HepG2 (cell line): ENCODE data around the gene LDHAL6B. TPM values are rescaled to one million over a fixed set of nuclear protein-coding genes. Genes with fewer than 3 reads are reported as not detected.
A peak's percentile ranks its signal among the peaks of the same experiment; 100 is the strongest.

ENCODE experiments used
- DR1 ChIP-seq: sonication (generic); formaldehyde crosslinking; IDR thresholded peaks from 2 replicates; pipeline ENCODE4 v1.8.0; 2021; ENCODE audit warnings: mild to moderate bottlenecking, missing genetic modification reagents, inconsistent platforms
- EHMT2 ChIP-seq: fragments of 200-600 bp; sonication (generic); IDR thresholded peaks from 2 replicates; pipeline ENCODE4 v1.7.0; 2017; ENCODE audit warnings: antibody characterized with exemption, low read depth, low read length, borderline replicate concordance
- ELK4 ChIP-seq: sonication (generic); formaldehyde crosslinking; IDR thresholded peaks from 2 replicates; pipeline ENCODE4 v1.9.0; 2021; ENCODE audit warnings: missing genetic modification reagents, borderline replicate concordance
- FOXK1 ChIP-seq: sonication (generic); formaldehyde crosslinking; IDR thresholded peaks from 2 replicates; pipeline ENCODE4 v1.4.0; 2020; ENCODE audit warnings: low read depth, missing genetic modification reagents, borderline replicate concordance
- FOXK2 ChIP-seq: fragments of 450-650 bp; IDR thresholded peaks from 2 replicates; pipeline ENCODE4 v1.6.1; 2016
- GATA4 ChIP-seq: sonication (generic); IDR thresholded peaks from 2 replicates; pipeline ENCODE4 v1.6.1; 2016; ENCODE audit warnings: antibody characterized with exemption, low read depth, borderline replicate concordance
- GFI1 ChIP-seq: sonication (generic); formaldehyde crosslinking; IDR thresholded peaks from 2 replicates; pipeline ENCODE4 v1.5.0; 2020; ENCODE audit warnings: missing genetic modification reagents, mild to moderate bottlenecking, borderline replicate concordance
- KAT8 ChIP-seq: IDR thresholded peaks from 2 replicates; pipeline ENCODE4 v1.6.1; 2016; ENCODE audit warnings: missing genetic modification reagents, missing compliant biosample characterization
- MIER3 ChIP-seq: IDR thresholded peaks from 2 replicates; pipeline ENCODE4 v1.6.1; 2016; ENCODE audit warnings: missing compliant biosample characterization, borderline replicate concordance
- PHF20 ChIP-seq: sonication (generic); formaldehyde crosslinking; IDR thresholded peaks from 2 replicates; pipeline ENCODE4 v1.5.0; 2020; ENCODE audit warnings: mild to moderate bottlenecking, missing genetic modification reagents
- PHF21A ChIP-seq: sonication (generic); formaldehyde crosslinking; IDR thresholded peaks from 2 replicates; pipeline ENCODE4 v1.5.0; 2020; ENCODE audit warnings: mild to moderate bottlenecking, missing genetic modification reagents
- POGZ ChIP-seq: sonication (generic); formaldehyde crosslinking; IDR thresholded peaks from 2 replicates; pipeline ENCODE4 v1.4.0; 2020; ENCODE audit warnings: mild to moderate bottlenecking, missing genetic modification reagents
- PREB ChIP-seq: sonication (generic); formaldehyde crosslinking; IDR thresholded peaks from 2 replicates; pipeline ENCODE4 v1.4.0; 2020; ENCODE audit warnings: missing genetic modification reagents
- PTBP1 ChIP-seq: fragments of 200-400 bp; formaldehyde crosslinking; IDR thresholded peaks from 2 replicates; pipeline ENCODE4 v1.6.1; 2018; ENCODE audit warnings: low read length, low read depth; ENCODE audit not compliant: poor library complexity, severe bottlenecking
- TAF15 ChIP-seq: fragments of 200-400 bp; formaldehyde crosslinking; IDR thresholded peaks from one replicate; pipeline ENCODE4 v1.6.1; 2018; ENCODE audit warnings: mild to moderate bottlenecking, low read depth, low read length; ENCODE audit not compliant: poor library complexity, severe bottlenecking
- TCF12 ChIP-seq, 2 experiments: fragments of 450-650 bp in 1 of 2; sonication (generic) in 1 of 2; formaldehyde crosslinking in 1 of 2; IDR thresholded peaks; 2 replicates each; pipeline versions ENCODE4 v1.6.1 to v1.8.0; 2017 to 2022; ENCODE audit warnings: antibody characterized with exemption in 1 of 2, mild to moderate bottlenecking in 1 of 2, missing genetic modification reagents in 1 of 2, moderate library complexity in 1 of 2
- TEAD2 ChIP-seq: sonication (generic); formaldehyde crosslinking; IDR thresholded peaks from 2 replicates; pipeline ENCODE4 v1.9.0; 2021; ENCODE audit warnings: missing genetic modification reagents
- ZBTB49 ChIP-seq: sonication (generic); formaldehyde crosslinking; IDR thresholded peaks from 2 replicates; pipeline ENCODE4 v1.4.0; 2020; ENCODE audit warnings: missing genetic modification reagents, borderline replicate concordance
- ZBTB8A ChIP-seq: sonication (generic); formaldehyde crosslinking; IDR thresholded peaks from 2 replicates; pipeline ENCODE4 v1.4.0; 2020; ENCODE audit warnings: mild to moderate bottlenecking, low read depth, missing genetic modification reagents, borderline replicate concordance
- ZMYM2 ChIP-seq: sonication (generic); formaldehyde crosslinking; IDR thresholded peaks from 2 replicates; pipeline ENCODE4 v1.8.0; 2022; ENCODE audit warnings: mild to moderate bottlenecking, missing genetic modification reagents
- ZNF20 ChIP-seq: sonication (generic); formaldehyde crosslinking; IDR thresholded peaks from 2 replicates; pipeline ENCODE4 v1.4.0; 2020; ENCODE audit warnings: mild to moderate bottlenecking, moderate library complexity, missing genetic modification reagents
- ZNF468 ChIP-seq: sonication (generic); formaldehyde crosslinking; IDR thresholded peaks from 2 replicates; pipeline ENCODE4 v1.8.0; 2022; ENCODE audit warnings: mild to moderate bottlenecking, moderate library complexity, missing genetic modification reagents
- ZNF549 ChIP-seq: sonication (generic); formaldehyde crosslinking; IDR thresholded peaks from 2 replicates; pipeline ENCODE4 v1.5.0; 2020; ENCODE audit warnings: missing genetic modification reagents
- ZNF550 ChIP-seq: sonication (generic); formaldehyde crosslinking; IDR thresholded peaks from 2 replicates; pipeline ENCODE4 v1.4.0; 2020; ENCODE audit warnings: mild to moderate bottlenecking, missing genetic modification reagents, borderline replicate concordance
- ZNF557 ChIP-seq: sonication (generic); formaldehyde crosslinking; IDR thresholded peaks from 2 replicates; pipeline ENCODE4 v1.4.0; 2020; ENCODE audit warnings: missing genetic modification reagents
- ZNF607 ChIP-seq: sonication (generic); formaldehyde crosslinking; IDR thresholded peaks from 2 replicates; pipeline ENCODE4 v1.5.1; 2020; ENCODE audit warnings: missing genetic modification reagents, mild to moderate bottlenecking, borderline replicate concordance
- ZNF672 ChIP-seq: sonication (generic); formaldehyde crosslinking; IDR thresholded peaks from 2 replicates; pipeline ENCODE4 v1.8.1; 2022; ENCODE audit warnings: missing genetic modification reagents
- polyA plus RNA-seq, 8 experiments: library from polyadenylated mRNA; depleted of rRNA in 3 of 8; stranded (reverse) in 7 of 8; unstranded in 1 of 8; fragments of >200 nt; fragmentation: Illumina TruSeq in 4 of 8; extraction: Trizol in 4 of 8; gene quantifications; 2 replicates each; pipeline versions ENCODE4 v1.2.1 to v1.2.3, GENCODE V29; 2011 to 2016; ENCODE audit warnings: low read depth in 4 of 8, missing spikeins in 1 of 8, mixed read lengths in 1 of 8; ENCODE audit not compliant: insufficient read depth in 1 of 8
- total RNA-seq, 5 experiments: library from RNA; depleted of rRNA; stranded (reverse); fragments of >200 nt; fragmentation: Illumina TruSeq; extraction: Trizol; gene quantifications; 2 replicates each; pipeline ENCODE4 v1.2.3, GENCODE V29; 2016; ENCODE audit warnings: low read depth in 1 of 5

LDHAL6B gene
- total and polyA plus RNA-seq, 2 of the 13 experiments (the other 11 are each of a cell fraction or from before 2014, with no cell fraction given): not detected

GRCh38 chr15:59255680-59256336 is 49.2 kb downstream of the LDHAL6B start (continued):
- TF ChIP-seq ZNF20: no peak
- no peak for TF ChIP-seq TAF15
- TF ChIP-seq TCF12 (IDR thresholded peaks at IDR 0.05): no peak
- TF ChIP-seq TCF12 (CRISPR knock-in tag; IDR thresholded peaks at IDR 0.05): no peak
- no peak for TF ChIP-seq ELK4
- peak; percentile 78 for TF ChIP-seq GATA4
- TF ChIP-seq ZNF557 (CRISPR knock-in tag): no peak
- no peak for TF ChIP-seq ZNF672
- no peak for TF ChIP-seq GFI1 (CRISPR knock-in tag)
- TF ChIP-seq PHF21A: no peak
- TF ChIP-seq DR1 (CRISPR knock-in tag): no peak
- TF ChIP-seq TEAD2: no peak
- no peak for TF ChIP-seq ZNF607 (CRISPR knock-in tag)
- no peak for TF ChIP-seq PREB (CRISPR knock-in tag)
- no peak for TF ChIP-seq EHMT2
- TF ChIP-seq FOXK2: no peak
- TF ChIP-seq PHF20 (CRISPR knock-in tag): no peak
- peak; percentile 65; the same call in 1 of the 2 replicates for TF ChIP-seq MIER3 (CRISPR knock-in tag)
- no peak for TF ChIP-seq ZNF550 (CRISPR knock-in tag)
- TF ChIP-seq ZNF468 (CRISPR knock-in tag): no peak
- TF ChIP-seq ZMYM2 (CRISPR knock-in tag): no peak
- no peak for TF ChIP-seq POGZ (CRISPR knock-in tag)
- no peak for TF ChIP-seq ZBTB8A (CRISPR knock-in tag)
- TF ChIP-seq ZNF549 (CRISPR knock-in tag): no peak
- TF ChIP-seq PTBP1: no peak
- TF ChIP-seq KAT8 (CRISPR knock-in tag): no peak
- TF ChIP-seq FOXK1 (CRISPR knock-in tag): peak; percentile 58; the same call in 1 of the 2 replicates
- TF ChIP-seq ZBTB49 (CRISPR knock-in tag): no peak
